HK-2 (cell line): ENCODE results near the gene CMC2.

Experiments used
- DNase-seq: peaks from one replicate; pipeline ENCODE4 v3.0.0-alpha.2; 2018; ENCODE audit not compliant: unreplicated experiment

The CMC2 gene

DNA sequence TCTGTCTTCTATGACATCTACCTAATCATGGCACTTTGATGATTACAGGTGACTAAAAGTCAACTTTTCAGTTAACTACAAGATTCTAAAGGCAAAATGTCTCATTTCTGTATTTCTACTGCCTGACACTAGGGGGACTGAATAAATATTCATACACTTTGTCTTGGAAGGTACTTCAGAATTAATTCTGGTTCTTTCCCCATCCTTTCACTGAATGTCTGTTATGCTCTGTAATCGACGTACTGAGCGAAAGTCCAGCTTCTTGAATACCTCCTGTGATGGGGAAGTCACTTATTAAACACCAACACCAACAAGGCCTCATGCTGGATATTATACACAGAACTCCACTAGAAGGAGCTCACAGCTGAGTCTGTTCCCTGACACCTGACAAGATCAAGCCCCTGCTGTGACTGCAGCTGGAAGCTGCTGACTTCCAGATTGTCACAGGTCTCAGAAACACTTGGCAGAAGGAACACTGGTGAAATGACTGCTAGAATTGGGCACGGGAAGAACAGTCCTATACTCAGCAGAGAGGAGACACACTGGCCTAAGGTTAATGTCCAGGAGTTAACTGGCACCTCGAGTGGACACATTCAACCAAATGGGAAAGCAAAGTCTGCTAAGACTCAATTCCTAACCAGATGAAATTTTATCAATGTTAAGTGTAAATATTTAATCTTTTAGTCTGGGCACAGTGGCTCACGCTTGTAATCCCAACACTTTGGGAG is 31.9 kb downstream of the CMC2 start:
- DNase-seq, result no peak

DNA sequence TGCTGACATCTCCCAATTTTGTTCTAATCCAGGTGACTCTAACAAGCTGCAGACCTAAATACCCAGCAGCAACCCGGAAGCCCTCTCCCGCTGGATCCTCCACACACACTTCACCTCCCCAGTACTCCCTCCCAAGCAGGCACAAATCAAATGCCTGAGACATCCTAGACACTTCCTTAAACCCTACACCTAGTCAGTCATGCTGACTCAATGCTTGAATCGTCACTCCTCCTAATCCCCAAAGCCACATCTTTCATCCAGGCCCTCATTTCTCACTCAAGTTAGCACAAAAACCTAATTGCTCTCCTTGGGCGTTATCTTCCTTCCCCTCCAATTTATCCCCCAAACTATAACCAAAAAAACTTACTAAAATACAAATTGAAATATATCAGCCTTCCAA is 32.7 kb downstream of the CMC2 start:
- peak; percentile 21 for DNase-seq

DNA sequence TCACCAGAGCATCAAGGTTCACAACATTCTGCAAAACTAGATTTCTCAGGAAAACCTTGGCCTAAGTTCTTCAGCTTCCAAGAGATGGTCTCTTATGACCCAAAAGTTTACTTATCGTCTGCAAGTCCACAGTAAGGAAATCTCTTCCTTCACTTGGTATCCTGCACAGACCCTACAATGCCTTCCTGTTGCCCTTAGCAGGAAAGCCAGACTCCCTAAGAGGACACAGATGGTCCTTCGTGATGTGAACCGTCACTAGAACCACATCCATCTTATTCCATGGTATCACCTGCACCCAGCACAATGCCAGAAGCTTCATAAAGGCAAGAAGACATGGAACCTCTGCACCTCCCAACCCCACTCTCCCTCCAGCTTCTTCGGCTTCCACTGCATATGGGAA is 34.1 kb downstream of the CMC2 start:
- DNase-seq, result no peak

DNA sequence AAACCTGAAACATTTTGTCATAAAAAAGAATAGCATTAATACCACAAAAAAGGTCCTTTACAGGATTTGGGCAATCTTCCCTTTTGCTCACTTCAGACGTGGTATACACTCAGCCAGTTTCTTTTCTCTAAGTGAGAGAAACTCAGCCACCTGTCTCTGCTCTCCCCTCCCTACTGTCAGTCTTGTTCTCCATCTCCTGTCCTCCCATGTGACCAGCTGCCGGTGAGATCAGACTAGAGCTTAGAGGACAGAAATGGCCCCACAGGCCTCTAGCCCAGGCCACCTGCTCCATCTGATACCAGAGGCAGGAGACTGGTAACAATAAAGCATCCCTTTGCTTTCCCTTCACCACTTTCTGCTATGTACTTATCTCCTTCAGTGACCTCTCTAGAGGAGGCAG is 34.9 kb downstream of the CMC2 start:
- no peak for DNase-seq

DNA sequence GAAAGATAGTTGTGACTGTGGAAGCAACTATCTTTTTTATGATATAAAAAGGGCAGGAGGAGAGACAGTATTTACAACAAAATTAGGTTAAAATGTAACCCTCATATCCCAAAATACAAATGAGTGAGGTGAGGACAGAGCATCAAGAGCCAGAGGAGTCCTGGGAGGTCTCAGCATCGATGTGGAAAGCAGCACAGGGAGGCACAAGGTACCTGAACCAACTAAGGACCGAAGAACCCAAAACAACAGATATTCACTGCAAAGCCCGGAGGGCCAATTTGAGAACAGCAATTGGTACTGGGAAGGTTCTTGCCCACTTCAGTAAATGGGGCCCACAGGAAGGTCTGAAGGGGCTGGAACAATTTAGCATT is 37.6 kb downstream of the CMC2 start:
- no peak for DNase-seq

DNA sequence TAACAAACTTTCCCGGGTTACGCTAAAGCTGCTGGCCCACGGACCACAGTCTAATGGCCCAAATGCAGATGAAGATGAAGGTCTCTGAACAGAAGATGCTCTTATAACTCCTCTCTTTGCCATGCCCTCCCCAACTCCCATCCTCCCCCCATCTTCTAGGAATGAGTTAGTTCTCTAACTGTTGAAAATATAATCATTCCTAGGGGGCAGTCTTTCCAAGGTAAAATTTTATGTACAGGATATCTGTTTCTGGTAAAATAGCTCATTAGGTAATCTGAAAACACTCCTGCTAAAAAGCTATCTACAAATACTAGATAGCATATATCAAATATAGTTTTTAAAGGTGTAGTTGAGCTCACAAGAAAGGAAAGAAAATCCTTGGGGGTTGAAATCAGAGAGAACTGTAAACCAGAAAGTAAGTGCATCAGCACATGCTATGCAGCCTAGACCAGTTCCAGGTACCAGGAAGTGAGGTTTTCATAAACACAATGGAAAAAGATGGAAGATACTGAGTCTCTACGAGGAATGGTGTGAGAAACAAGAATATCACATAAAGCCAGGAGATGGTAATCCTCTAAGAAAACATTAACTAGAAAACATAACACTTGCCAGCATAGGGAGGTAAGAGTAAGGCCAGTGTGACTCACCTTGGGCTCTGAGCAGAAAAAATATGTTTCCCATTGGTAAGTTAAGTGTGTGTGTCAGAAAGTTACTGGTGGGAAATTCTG is 38.1 kb downstream of the CMC2 start:
- DNase-seq, result peak; percentile 32

DNA sequence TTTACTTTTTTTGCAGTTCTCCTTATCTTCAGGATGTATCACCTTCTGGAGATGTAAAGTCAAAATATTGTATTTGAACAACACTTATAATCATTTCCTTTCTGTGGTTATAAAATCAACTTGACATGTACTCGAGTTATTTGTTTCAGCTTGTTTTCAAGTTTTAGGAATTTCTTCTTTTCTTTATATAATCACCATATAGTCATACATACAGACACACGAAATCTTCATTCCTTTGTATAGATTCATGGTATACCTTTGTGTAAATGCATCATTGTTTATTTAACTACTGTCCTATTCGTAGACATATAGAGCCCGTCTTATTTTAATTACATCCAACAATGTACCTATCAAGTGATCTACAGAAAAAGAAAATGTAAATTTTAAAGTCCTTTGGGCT is 40.1 kb downstream of the CMC2 start:
- no peak for DNase-seq

DNA sequence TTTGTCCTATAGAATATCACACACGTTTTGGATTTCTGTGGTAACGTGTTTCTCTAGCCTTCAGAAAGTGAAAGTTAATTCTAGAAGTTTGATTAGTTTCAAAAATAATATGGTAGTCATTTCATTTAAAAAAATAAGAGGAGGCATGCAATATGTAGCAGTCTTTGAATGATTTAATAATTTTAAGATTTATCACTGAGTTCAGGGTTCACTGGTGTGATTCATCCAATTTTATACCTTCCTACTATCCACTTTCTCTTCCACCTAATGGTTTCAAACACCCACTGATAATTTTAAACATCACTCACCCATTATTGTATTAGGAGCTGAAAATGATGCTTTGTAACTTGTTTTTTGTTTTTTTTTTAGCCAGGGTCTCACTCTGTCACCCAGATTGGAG is 42.3 kb downstream of the CMC2 start:
- no peak for DNase-seq

DNA sequence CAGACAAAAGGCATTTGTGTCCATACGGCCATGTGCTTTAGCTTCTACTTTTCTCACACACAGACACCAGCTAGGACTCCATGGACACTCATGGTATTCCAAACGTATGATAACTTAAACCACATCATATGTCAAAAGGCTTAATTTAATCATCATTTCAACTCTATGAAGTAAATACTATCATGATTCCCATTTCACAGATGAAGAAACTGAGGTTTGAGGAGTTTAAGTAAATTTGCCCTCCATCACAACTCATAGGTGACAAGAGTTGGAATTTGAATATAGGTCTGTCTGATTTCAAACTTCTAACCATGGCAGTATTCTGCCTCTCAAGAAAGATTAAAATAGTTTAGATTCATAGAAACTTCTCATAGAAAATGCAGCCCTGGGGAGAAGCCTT is 43.8 kb downstream of the CMC2 start:
- DNase-seq, result no peak

DNA sequence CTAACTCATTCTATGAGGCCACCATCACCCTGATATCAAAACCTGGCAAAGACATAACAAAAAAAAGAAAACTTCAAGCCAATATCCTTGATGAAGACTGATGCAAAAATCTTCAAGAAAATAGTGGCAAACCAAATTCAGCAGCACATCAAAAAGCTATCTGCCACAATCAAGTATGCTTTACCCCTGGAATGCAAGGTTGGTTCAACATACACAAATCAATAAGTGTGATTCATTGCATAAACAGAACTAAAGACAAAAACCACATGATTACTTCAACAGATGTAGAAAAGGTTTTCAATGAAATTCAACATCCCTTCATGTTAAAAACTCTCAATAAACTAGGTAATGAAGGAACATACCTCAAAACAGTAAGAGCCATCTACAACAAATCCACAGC is 48.4 kb downstream of the CMC2 start:
- DNase-seq, result no peak

DNA sequence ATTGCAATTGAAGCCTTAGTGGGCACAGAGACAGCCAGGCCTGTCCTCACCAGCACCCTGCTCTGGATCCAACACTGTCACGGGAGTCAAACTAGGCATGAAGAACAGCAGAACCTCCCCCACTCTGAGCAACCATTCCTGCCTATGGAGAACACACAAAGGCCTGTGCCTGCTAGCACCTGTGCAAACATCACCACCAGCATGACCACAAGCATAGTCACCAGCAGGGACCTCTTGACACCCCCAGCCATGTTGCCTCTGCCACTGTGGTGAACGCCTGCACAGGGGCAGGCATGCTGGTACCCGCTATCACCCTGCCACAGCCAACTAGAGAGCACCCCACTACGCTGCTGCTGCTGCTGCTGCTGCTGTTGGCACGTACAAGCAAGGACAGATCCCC is 51.7 kb downstream of the CMC2 start:
- DNase-seq, result no peak

DNA sequence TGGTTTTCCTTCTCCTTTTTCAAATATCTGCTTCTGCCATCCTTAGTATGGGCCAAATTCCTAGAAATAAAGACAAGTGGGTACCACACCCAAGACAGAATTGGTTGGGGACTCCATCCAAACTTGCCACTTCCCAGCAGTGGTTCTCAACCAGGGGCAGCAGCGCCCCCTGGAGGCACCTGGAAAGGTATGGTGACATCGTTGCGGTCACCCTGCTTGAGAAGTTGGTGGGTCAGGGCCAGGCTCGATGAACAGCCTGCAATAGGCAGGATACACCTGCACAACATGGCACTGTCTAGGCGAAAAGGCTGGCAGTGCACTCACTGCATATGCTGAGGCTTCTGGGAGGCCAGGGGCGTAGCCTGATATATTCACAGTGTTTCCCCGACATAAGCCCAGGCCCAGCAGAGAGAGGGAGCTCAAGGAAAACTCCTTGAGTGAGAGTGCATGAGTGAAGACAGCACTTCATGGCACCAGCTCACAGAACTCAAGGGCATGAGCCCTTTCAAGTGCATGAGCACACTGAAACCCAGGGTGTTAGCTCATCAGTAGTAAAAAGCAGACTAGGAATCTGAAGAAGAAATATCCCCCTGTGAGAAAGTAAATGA is 57.7 kb downstream of the CMC2 start:
- DNase-seq, result peak; percentile 46

DNA sequence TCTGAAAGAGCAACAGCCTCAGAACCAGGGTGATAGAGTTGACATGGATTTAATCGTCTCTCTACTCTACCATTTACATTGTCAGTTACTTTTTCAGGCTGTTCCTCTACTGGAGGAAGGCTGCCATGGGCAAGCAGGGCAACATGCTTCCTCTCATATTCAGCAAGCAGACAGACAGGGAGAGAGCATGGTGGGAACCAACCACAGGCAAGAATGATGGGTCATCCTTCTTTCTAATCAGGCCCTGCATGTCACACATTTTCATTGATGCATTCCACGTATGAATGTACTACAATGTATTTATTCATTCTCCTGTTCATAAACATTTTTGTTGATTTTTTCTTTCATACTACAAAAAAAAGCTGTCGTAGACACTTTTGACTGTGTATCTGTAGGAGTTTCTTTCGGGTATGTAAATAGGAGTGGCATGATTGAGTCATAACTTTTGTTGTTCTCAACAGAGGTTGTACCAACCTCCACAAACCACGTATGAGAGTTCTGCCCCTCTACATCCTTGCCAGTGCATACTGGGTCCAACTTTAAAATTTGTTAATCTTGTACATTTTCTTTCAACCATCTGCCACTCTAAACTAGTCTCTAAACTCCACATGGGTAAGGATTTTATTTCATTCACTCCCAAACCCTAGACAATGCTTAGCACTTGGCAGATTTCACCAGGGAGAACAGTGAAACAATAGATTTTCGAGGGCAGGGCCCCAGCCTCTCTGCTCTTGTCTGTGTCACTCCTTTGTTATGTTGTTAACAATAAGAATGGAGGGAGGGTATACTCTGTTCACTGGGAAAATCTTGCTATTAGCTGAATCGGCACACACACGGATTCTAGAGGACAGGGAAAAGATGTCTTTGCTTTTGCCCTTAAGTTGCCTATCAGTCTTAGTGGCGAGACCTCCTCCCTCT is 58.7 kb downstream of the CMC2 start:
- no peak for DNase-seq

DNA sequence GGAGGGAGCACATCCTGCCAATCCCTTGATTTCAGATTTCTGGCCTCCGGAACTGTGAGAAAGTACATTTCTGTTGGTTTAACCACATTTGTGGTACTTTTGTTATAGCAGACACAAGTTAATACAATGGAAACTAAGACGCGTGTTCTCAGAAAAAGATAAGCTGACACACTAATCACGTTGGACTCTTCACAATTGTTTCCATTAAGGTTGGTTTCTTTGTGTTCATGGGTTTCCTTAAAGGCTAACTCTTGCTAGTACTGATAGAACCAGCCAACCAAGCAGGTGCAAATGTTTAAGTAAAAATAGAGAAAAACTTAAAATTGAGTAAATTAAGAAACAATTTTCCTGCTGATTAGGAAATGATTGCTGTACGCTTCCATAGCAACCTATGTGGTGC is 59.4 kb downstream of the CMC2 start:
- no peak for DNase-seq

DNA sequence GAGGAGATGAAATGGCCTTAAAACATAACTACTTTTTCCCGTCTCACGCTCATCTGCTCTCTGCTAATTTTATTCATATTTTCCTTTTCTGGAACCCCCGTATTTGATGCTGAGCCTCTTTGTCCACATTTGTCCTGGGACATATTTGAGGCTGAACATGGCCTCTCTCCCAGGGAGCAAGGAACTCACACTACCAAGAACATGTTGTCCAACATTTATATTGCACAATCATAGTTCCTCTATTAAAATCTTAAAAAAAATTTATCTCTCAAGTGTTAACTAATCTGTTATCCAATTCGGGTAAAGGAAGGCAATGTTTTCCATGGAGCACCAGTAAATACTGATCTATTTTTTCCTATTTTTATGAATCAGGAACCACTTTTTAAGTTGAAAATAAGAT is 60.2 kb downstream of the CMC2 start:
- DNase-seq, result no peak

DNA sequence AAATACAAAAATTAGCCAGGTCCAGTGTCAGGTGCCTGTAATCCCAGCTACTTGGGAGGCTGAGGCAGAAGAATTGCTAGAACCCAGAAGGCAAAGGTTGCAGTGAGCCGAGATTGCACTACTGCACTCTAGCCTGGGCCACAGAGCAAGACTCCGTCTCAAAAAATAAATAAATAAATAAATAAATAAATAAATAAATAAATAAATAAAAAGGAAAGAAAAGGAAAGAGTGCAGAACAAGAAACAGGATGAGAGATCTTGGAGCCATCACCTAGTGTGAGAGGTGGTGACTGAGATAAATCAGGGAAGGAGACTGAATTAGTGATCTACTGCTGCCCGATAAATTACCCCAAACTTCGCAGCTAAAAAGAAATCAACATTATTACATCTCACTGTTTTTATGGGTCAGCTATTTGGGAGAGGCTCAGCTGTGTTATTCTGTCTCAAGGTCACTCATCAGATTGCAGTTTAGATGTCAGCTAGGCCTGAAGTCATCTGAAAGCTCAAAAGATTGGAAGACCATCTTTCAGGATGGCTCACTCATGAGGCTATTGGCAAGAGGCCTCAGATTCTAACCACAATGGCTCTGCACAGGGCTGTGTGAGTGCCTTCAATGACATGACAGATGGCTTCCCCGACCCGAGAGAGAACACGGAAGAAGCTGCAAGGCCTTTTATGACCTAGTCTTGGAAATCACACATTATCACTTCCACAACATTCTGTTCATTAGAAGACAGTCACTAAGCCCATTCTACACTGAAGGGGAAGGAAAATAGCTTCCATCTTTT is 66.4 kb downstream of the CMC2 start:
- no peak for DNase-seq

DNA sequence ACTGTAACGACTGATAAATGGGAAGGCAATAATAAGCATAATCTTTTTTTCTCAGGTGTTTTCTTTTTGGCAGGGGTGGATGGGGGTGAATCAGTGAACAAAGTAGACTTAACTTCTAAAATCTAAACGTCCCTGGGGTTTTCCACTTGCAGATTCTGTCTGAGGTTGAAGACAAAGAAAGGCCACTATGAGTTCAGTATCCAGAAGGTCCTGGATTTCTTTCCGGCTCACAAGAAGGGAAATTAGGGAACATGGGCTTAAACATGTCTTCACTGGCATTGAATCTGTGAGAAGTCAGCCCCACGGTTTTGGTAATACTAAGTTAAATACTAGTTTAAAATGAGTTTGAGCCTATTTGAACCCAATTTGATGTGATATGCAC is 67.8 kb downstream of the CMC2 start:
- no peak for DNase-seq

DNA sequence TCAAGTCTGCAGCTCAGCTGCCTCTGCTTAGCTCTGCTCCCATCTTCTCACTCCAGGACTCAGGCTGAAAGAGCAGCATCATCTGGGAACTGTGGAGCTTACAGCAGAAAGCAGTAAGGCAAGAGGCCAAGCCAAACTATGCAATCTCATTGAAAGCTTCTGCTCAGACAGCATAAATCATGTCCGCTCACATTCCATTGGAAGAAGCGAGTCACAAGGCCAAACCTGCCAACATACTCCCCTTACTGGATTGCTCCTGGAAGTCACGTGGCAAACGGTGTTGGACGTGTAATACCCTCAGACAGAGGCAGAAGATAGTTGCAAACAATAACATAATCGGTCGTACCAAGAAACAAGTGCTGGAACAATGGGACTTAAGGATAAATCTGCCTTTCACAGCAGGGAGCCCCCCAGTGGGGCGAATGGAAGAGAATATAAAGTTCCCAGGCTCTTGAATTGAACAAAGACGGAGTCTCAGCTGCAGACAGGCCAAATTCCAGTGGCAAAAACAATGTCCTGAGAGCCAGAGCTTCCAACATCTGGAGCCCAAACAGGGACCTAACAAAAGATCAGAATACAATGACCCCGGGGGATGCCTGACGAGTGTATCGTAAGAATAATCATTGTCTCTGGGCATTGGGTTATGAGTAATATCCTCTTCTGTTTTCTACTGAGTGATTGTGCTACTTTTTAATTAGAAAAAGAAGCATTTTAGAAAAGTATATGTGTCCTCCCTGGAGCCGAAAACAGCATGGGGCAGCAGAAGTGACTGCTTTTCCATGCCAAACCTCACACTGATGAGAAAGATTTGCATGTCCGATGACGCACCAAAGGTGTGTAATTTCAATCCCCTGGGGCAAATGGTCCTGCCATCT is 68.4 kb downstream of the CMC2 start:
- no peak for DNase-seq

DNA sequence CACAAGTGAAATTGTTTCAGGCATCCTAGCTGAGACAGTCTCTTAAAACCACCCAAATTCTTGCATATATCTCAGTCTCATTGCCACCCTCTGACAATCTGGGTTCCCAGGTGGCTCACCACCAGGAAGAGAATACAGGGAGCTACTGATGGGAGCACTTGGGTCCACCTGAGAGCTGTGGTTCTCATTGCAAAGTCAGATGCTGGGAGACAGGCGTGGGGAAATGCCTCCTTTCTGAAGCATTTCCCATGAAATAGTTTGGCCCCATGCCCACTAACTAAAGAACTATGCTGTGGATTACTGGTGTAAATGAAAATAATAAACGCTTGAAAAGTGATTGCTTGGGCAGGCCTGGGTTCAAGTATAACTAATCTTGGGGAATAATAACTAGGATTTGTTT is 70.3 kb downstream of the CMC2 start:
- DNase-seq, result no peak

DNA sequence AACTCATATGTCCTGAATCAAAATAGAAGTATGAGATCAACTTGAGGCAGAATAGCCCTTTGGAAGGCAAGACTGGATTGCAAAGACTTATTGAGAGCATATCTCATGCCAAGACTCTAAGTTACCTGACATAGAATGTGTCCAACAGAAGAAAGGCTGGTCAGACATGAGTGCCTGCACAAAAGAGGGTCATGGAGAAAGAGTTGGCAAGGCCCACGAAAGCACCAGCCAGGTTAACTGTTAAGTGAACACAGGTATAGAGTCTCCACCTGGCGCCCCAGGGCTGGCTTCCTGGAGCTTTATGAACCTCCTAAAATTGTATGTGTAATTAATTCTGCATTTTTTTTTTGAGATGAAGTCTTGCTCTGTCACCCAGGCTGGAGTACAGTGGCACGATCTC is 71.0 kb downstream of the CMC2 start:
- no peak for DNase-seq

DNA sequence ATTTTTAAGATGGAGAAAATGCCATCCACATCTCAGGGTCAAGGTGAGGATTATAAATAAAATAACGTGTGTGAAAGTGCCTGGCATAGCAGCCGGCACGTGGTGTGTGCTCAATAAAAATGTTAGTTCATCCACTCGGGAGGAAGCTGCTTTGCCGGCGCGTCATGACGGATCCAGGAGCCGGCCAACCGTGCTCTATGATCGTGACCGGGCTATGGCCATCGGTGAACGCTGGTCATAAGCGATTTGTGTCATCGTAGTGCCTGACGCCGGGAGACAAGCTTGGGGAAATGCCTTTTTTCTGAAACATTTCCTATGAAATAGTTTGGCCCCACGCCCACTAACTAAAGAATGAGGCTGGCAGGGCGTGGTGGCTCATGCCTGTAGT is 74.0 kb downstream of the CMC2 start:
- DNase-seq, result peak; percentile 83
